Astrocyte (in vitro differentiated cells and primary cell): Measurements from ENCODE around the gene PITPNM3. TPM values are rescaled to one million over a fixed set of nuclear protein-coding genes. Genes with fewer than 3 reads are reported as not detected.

Experiments
- DNase-seq: peaks from one replicate; pipeline ENCODE4 v3.0.0-alpha.2; 2010; ENCODE audit warnings: low read depth
- FAIRE-seq: peaks from 2 replicates; lab custom pipeline; 2011; peaks lifted over from hg19 to GRCh38; lab: Jason Lieb, UNC
- H2AFZ ChIP-seq: 2 replicates; pipeline ENCODE4 v1.6.0; 2012; ENCODE audit warnings: low read depth, low read length, inconsistent platforms
- H3K27ac ChIP-seq: 2 replicates; pipeline ENCODE4 v1.5.1; 2011; ENCODE audit warnings: low read depth, low read length, inconsistent platforms
- H3K27me3 ChIP-seq: 2 replicates; pipeline ENCODE4 v1.6.0; 2011; ENCODE audit warnings: low read length, inconsistent platforms; ENCODE audit not compliant: insufficient read depth
- H3K36me3 ChIP-seq: 2 replicates; pipeline ENCODE4 v1.5.1; 2011; ENCODE audit warnings: low read length, inconsistent platforms; ENCODE audit not compliant: insufficient read depth
- H3K4me1 ChIP-seq: 2 replicates; pipeline ENCODE4 v1.5.1; 2011; ENCODE audit warnings: low read length, inconsistent platforms; ENCODE audit not compliant: insufficient read depth
- H3K4me2 ChIP-seq: 2 replicates; pipeline ENCODE4 v1.6.0; 2012; ENCODE audit warnings: low read length, inconsistent platforms
- H3K4me3 ChIP-seq: 2 replicates; pipeline ENCODE4 v1.5.1; 2011; ENCODE audit warnings: low read depth, mild to moderate bottlenecking, low read length, inconsistent platforms; ENCODE audit not compliant: insufficient read depth
- H3K79me2 ChIP-seq: 2 replicates; pipeline ENCODE4 v1.6.0; 2012; ENCODE audit warnings: mild to moderate bottlenecking, low read length, inconsistent platforms; ENCODE audit not compliant: insufficient read depth
- H3K9ac ChIP-seq: 2 replicates; pipeline ENCODE4 v1.6.0; 2012; ENCODE audit warnings: mild to moderate bottlenecking, low read length, inconsistent platforms
- H3K9me3 ChIP-seq: 2 replicates; pipeline ENCODE4 v1.5.1; 2012; ENCODE audit warnings: low read depth, mild to moderate bottlenecking, low read length, inconsistent platforms; ENCODE audit not compliant: insufficient read depth
- H4K20me1 ChIP-seq: 2 replicates; pipeline ENCODE4 v1.6.0; 2012; ENCODE audit warnings: low read length, inconsistent platforms; ENCODE audit not compliant: insufficient read depth
- H3K27ac Mint-ChIP-seq: one replicate; pipeline ENCODE4 v1.8.0; 2021; ENCODE audit warnings: mild to moderate bottlenecking, mixed read lengths; ENCODE audit not compliant: unreplicated experiment
- H3K27me3 Mint-ChIP-seq: one replicate; pipeline ENCODE4 v1.8.0; 2021; ENCODE audit warnings: low read depth, mixed read lengths; ENCODE audit not compliant: unreplicated experiment
- H3K36me3 Mint-ChIP-seq: one replicate; pipeline ENCODE4 v1.8.0; 2021; ENCODE audit warnings: low read depth, mixed read lengths; ENCODE audit not compliant: unreplicated experiment
- H3K4me1 Mint-ChIP-seq: one replicate; pipeline ENCODE4 v1.8.0; 2021; ENCODE audit warnings: low read depth, mixed read lengths; ENCODE audit not compliant: unreplicated experiment
- H3K4me3 Mint-ChIP-seq: one replicate; pipeline ENCODE4 v1.8.0; 2021; ENCODE audit warnings: mild to moderate bottlenecking, moderate library complexity, mixed read lengths; ENCODE audit not compliant: unreplicated experiment
- H3K9me3 Mint-ChIP-seq: one replicate; pipeline ENCODE4 v1.8.0; 2021; ENCODE audit warnings: mild to moderate bottlenecking, mixed read lengths; ENCODE audit not compliant: unreplicated experiment
- CTCF ChIP-seq: IDR thresholded peaks from 2 replicates; pipeline ENCODE4 v1.5.1; 2011; ENCODE audit warnings: low read depth, mild to moderate bottlenecking, inconsistent platforms, low read length, moderate library complexity; ENCODE audit not compliant: insufficient read depth
- EZH2 ChIP-seq: IDR thresholded peaks from 2 replicates; pipeline ENCODE4 v1.6.1; 2012; ENCODE audit warnings: mild to moderate bottlenecking, low read length, inconsistent platforms; ENCODE audit not compliant: insufficient read depth
- total RNA-seq: library from RNA; stranded (reverse); gene quantifications from 2 replicates; pipeline ENCODE4 v1.2.1, GENCODE V29; 2021

The PITPNM3 gene
- total RNA-seq, 1 donor from 2014 or later, result 1.3 TPM

GRCh38 chr17:6603744-6604325 is 47.5 kb upstream of the PITPNM3 start:
- Histone ChIP-seq H3K27ac (no peak overlapping the region), H3K9ac (no peak overlapping the region), H3K27me3 (no peaks in the 10 kb centered on the region), H3K36me3 (peaks cover 45% of the 10 kb centered on the region), H3K9me3 (no peaks in the 10 kb centered on the region), H3K4me3 (no peak overlapping the region), H3K4me1 (peaks cover 5% of the 10 kb centered on the region), H3K4me2 (no peak overlapping the region), H4K20me1 (peaks cover 14% of the 10 kb centered on the region), H3K79me2 (no peaks in the 10 kb centered on the region), H2AFZ (no peak overlapping the region)
- DNase-seq, result no peak
- Mint-ChIP-seq H3K27me3 (no peaks in the 10 kb centered on the region), H3K4me3 (no peak overlapping the region), H3K4me1 (peaks cover 4% of the 10 kb centered on the region), H3K9me3 (no peaks in the 10 kb centered on the region), H3K27ac (no peak overlapping the region), H3K36me3 (peaks cover 35% of the 10 kb centered on the region)
- no peak for FAIRE-seq
- TF ChIP-seq CTCF (no peak), EZH2 (no peak)

GRCh38 chr17:6602141-6602540 is 45.8 kb upstream of the PITPNM3 start:
- FAIRE-seq (no peak), DNase-seq (no peak)
- H4K20me1 ChIP-seq, result peaks cover 14% of the 10 kb centered on the region
- no peak overlapping the region for H3K9ac ChIP-seq
- H3K4me3 ChIP-seq, result no peak overlapping the region
- peaks cover 45% of the 10 kb centered on the region for H3K36me3 ChIP-seq
- H3K27ac ChIP-seq, result no peak overlapping the region
- Mint-ChIP-seq H3K4me3 (no peak overlapping the region), H3K27ac (no peak overlapping the region), H3K36me3 (peaks cover 30% of the 10 kb centered on the region), H3K9me3 (no peaks in the 10 kb centered on the region), H3K4me1 (no peaks in the 10 kb centered on the region), H3K27me3 (no peaks in the 10 kb centered on the region)
- H3K4me2 ChIP-seq, result no peak overlapping the region
- no peaks in the 10 kb centered on the region for H3K4me1 ChIP-seq
- no peak for TF ChIP-seq CTCF
- no peak for TF ChIP-seq EZH2
- H2AFZ ChIP-seq, result no peak overlapping the region
- no peaks in the 10 kb centered on the region for H3K9me3 ChIP-seq
- H3K27me3 ChIP-seq, result no peaks in the 10 kb centered on the region
- H3K79me2 ChIP-seq, result no peaks in the 10 kb centered on the region

GRCh38 chr17:6599364-6599763 is 43.0 kb upstream of the PITPNM3 start:
- no peak overlapping the region for H3K27ac ChIP-seq
- H3K9me3 ChIP-seq, result no peaks in the 10 kb centered on the region
- no peak overlapping the region for H3K4me3 ChIP-seq
- Mint-ChIP-seq H3K27me3 (no peaks in the 10 kb centered on the region), H3K9me3 (no peaks in the 10 kb centered on the region), H3K4me3 (no peak overlapping the region), H3K27ac (no peak overlapping the region), H3K4me1 (no peaks in the 10 kb centered on the region), H3K36me3 (peaks cover 15% of the 10 kb centered on the region)
- no peak for TF ChIP-seq CTCF
- TF ChIP-seq EZH2, result no peak
- H4K20me1 ChIP-seq, result peaks cover 14% of the 10 kb centered on the region
- DNase-seq, result no peak
- no peaks in the 10 kb centered on the region for H3K79me2 ChIP-seq
- no peak overlapping the region for H3K4me2 ChIP-seq
- H2AFZ ChIP-seq, result no peak overlapping the region
- no peaks in the 10 kb centered on the region for H3K4me1 ChIP-seq
- no peaks in the 10 kb centered on the region for H3K27me3 ChIP-seq
- H3K9ac ChIP-seq, result no peak overlapping the region
- peak; percentile 50 for FAIRE-seq
- peaks cover 51% of the 10 kb centered on the region for H3K36me3 ChIP-seq
